ENCODE results near the gene ULBP2.

ULBP2 gene

GRCh38 chr6:149974825-149975224 lies 33.0 kb downstream of the ULBP2 start:
- DNase-seq (ENCODE audit: low read depth, low spot score), result no peak

GRCh38 chr6:149975400-149975799 lies 33.6 kb downstream of the ULBP2 start:
- H3K9ac ChIP-seq (ENCODE audit: insufficient read length, low read depth), result no peak overlapping the region
- peaks cover 25% of the 10 kb centered on the region for H3K27me3 ChIP-seq (ENCODE audit: insufficient read depth, insufficient read length)
- H3K9me3 ChIP-seq (ENCODE audit: insufficient read depth, low read length), result no peaks in the 10 kb centered on the region
- no peaks in the 10 kb centered on the region for H3K4me1 ChIP-seq (ENCODE audit: insufficient read depth, insufficient read length)
- no peak overlapping the region for H3K4me3 ChIP-seq (ENCODE audit: insufficient read length, low read depth)
- TF ChIP-seq ZNF274 (IDR thresholded peaks at IDR 0.05; ENCODE audit: low read depth, low read length), result no peak
- no peaks in the 10 kb centered on the region for H3K36me3 ChIP-seq (ENCODE audit: insufficient read depth, insufficient read length, low read length)
- DNase-seq (ENCODE audit: low read depth, low spot score), result no peak

More at GRCh38 chr6:149974825-149975224, 33.0 kb downstream of the ULBP2 start:
- H3K9me3 ChIP-seq (ENCODE audit: insufficient read depth, low read length), result no peaks in the 10 kb centered on the region
- H3K27me3 ChIP-seq (ENCODE audit: insufficient read depth, insufficient read length), result peaks cover 29% of the 10 kb centered on the region
- no peak for TF ChIP-seq SUZ12 (IDR thresholded peaks at IDR 0.05; ENCODE audit: extremely low read depth, insufficient read depth, insufficient read length)
- TF ChIP-seq YY1 (IDR thresholded peaks at IDR 0.05; ENCODE audit: insufficient read depth, insufficient read length), result no peak
- TF ChIP-seq ZNF274 (IDR thresholded peaks at IDR 0.05; ENCODE audit: low read depth, low read length), result no peak
- H3K4me1 ChIP-seq (ENCODE audit: insufficient read depth, insufficient read length), result no peaks in the 10 kb centered on the region
- H3K9ac ChIP-seq (ENCODE audit: insufficient read length, low read depth), result no peak overlapping the region
- H3K4me3 ChIP-seq (ENCODE audit: insufficient read length, low read depth), result no peak overlapping the region
- no peaks in the 10 kb centered on the region for H3K36me3 ChIP-seq (ENCODE audit: insufficient read depth, insufficient read length, low read length)

GRCh38 chr6:149977221-149977620 lies 35.4 kb downstream of the ULBP2 start:
- no peak for TF ChIP-seq YY1 (IDR thresholded peaks at IDR 0.05; ENCODE audit: insufficient read depth, insufficient read length)
- no peak for TF ChIP-seq SUZ12 (IDR thresholded peaks at IDR 0.05; ENCODE audit: extremely low read depth, insufficient read depth, insufficient read length)
- TF ChIP-seq ZNF274 (IDR thresholded peaks at IDR 0.05; ENCODE audit: low read depth, low read length), result no peak
- H3K36me3 ChIP-seq (ENCODE audit: insufficient read depth, insufficient read length, low read length), result no peaks in the 10 kb centered on the region
- peaks cover 41% of the 10 kb centered on the region for H3K27me3 ChIP-seq (ENCODE audit: insufficient read depth, insufficient read length)
- no peaks in the 10 kb centered on the region for H3K4me1 ChIP-seq (ENCODE audit: insufficient read depth, insufficient read length)
- no peaks in the 10 kb centered on the region for H3K9me3 ChIP-seq (ENCODE audit: insufficient read depth, low read length)
- no peak overlapping the region for H3K4me3 ChIP-seq (ENCODE audit: insufficient read length, low read depth)
- no peak overlapping the region for H3K9ac ChIP-seq (ENCODE audit: insufficient read length, low read depth)
- DNase-seq (ENCODE audit: low read depth, low spot score), result no peak

GRCh38 chr6:149978610-149979009 lies 36.8 kb downstream of the ULBP2 start:
- peaks cover 54% of the 10 kb centered on the region for H3K27me3 ChIP-seq (ENCODE audit: insufficient read depth, insufficient read length)
- H3K9ac ChIP-seq (ENCODE audit: insufficient read length, low read depth), result no peak overlapping the region
- no peak for DNase-seq (ENCODE audit: low read depth, low spot score)
- H3K9me3 ChIP-seq (ENCODE audit: insufficient read depth, low read length), result no peaks in the 10 kb centered on the region
- no peaks in the 10 kb centered on the region for H3K36me3 ChIP-seq (ENCODE audit: insufficient read depth, insufficient read length, low read length)
- no peak for TF ChIP-seq YY1 (IDR thresholded peaks at IDR 0.05; ENCODE audit: insufficient read depth, insufficient read length)
- H3K4me1 ChIP-seq (ENCODE audit: insufficient read depth, insufficient read length), result no peaks in the 10 kb centered on the region
- H3K4me3 ChIP-seq (ENCODE audit: insufficient read length, low read depth), result no peak overlapping the region

GRCh38 chr6:149979293-149979692 lies 37.5 kb downstream of the ULBP2 start:
- Histone ChIP-seq H3K9me3 (ENCODE audit: insufficient read depth, low read length) (no peaks in the 10 kb centered on the region), H3K27me3 (ENCODE audit: insufficient read depth, insufficient read length) (peaks cover 51% of the 10 kb centered on the region), H3K4me3 (ENCODE audit: insufficient read length, low read depth) (no peak overlapping the region), H3K9ac (ENCODE audit: insufficient read length, low read depth) (no peak overlapping the region), H3K36me3 (ENCODE audit: insufficient read depth, insufficient read length, low read length) (no peaks in the 10 kb centered on the region), H3K4me1 (ENCODE audit: insufficient read depth, insufficient read length) (no peaks in the 10 kb centered on the region)
- no peak for DNase-seq (ENCODE audit: low read depth, low spot score)
- no peak for TF ChIP-seq YY1 (IDR thresholded peaks at IDR 0.05; ENCODE audit: insufficient read depth, insufficient read length)
- TF ChIP-seq SUZ12 (IDR thresholded peaks at IDR 0.05; ENCODE audit: extremely low read depth, insufficient read depth, insufficient read length), result no peak
- TF ChIP-seq ZNF274 (IDR thresholded peaks at IDR 0.05; ENCODE audit: low read depth, low read length), result no peak

GRCh38 chr6:149983145-149983544 lies 41.3 kb downstream of the ULBP2 start:
- Histone ChIP-seq H3K9me3 (ENCODE audit: insufficient read depth, low read length) (peaks cover 5% of the 10 kb centered on the region; the same call in 1 of the 2 replicates), H3K27me3 (ENCODE audit: insufficient read depth, insufficient read length) (peaks cover 78% of the 10 kb centered on the region), H3K36me3 (ENCODE audit: insufficient read depth, insufficient read length, low read length) (no peaks in the 10 kb centered on the region), H3K4me3 (ENCODE audit: insufficient read length, low read depth) (no peak overlapping the region), H3K4me1 (ENCODE audit: insufficient read depth, insufficient read length) (no peaks in the 10 kb centered on the region), H3K9ac (ENCODE audit: insufficient read length, low read depth) (no peak overlapping the region)
- DNase-seq (ENCODE audit: low read depth, low spot score), result no peak
- no peak for TF ChIP-seq SUZ12 (IDR thresholded peaks at IDR 0.05; ENCODE audit: extremely low read depth, insufficient read depth, insufficient read length)
- no peak for TF ChIP-seq ZNF274 (IDR thresholded peaks at IDR 0.05; ENCODE audit: low read depth, low read length)
- TF ChIP-seq YY1 (IDR thresholded peaks at IDR 0.05; ENCODE audit: insufficient read depth, insufficient read length), result no peak

GRCh38 chr6:149984773-149985172 lies 43.0 kb downstream of the ULBP2 start:
- H3K27me3 ChIP-seq (ENCODE audit: insufficient read depth, insufficient read length), result peaks cover 83% of the 10 kb centered on the region

GRCh38 chr6:149985481-149985937 lies 43.7 kb downstream of the ULBP2 start:
- no peaks in the 10 kb centered on the region for H3K36me3 ChIP-seq (ENCODE audit: insufficient read depth, insufficient read length, low read length)
- H3K4me1 ChIP-seq (ENCODE audit: insufficient read depth, insufficient read length), result peaks cover 2% of the 10 kb centered on the region
- H3K4me3 ChIP-seq (ENCODE audit: insufficient read length, low read depth), result no peak overlapping the region
- no peak for DNase-seq (ENCODE audit: low read depth, low spot score)
- peaks cover 5% of the 10 kb centered on the region; the same call in 1 of the 2 replicates for H3K9me3 ChIP-seq (ENCODE audit: insufficient read depth, low read length)
- H3K27me3 ChIP-seq (ENCODE audit: insufficient read depth, insufficient read length), result peaks cover 91% of the 10 kb centered on the region
- TF ChIP-seq ZNF274 (IDR thresholded peaks at IDR 0.05; ENCODE audit: low read depth, low read length) (no peak), YY1 (IDR thresholded peaks at IDR 0.05; ENCODE audit: insufficient read depth, insufficient read length) (no peak), SUZ12 (IDR thresholded peaks at IDR 0.05; ENCODE audit: extremely low read depth, insufficient read depth, insufficient read length) (no peak)
- no peak overlapping the region for H3K9ac ChIP-seq (ENCODE audit: insufficient read length, low read depth)

More at GRCh38 chr6:149984773-149985172, 43.0 kb downstream of the ULBP2 start:
- H3K9ac ChIP-seq (ENCODE audit: insufficient read length, low read depth), result no peak overlapping the region
- H3K36me3 ChIP-seq (ENCODE audit: insufficient read depth, insufficient read length, low read length), result no peaks in the 10 kb centered on the region
- peaks cover 5% of the 10 kb centered on the region; the same call in 1 of the 2 replicates for H3K9me3 ChIP-seq (ENCODE audit: insufficient read depth, low read length)
- no peak overlapping the region for H3K4me3 ChIP-seq (ENCODE audit: insufficient read length, low read depth)
- no peak for DNase-seq (ENCODE audit: low read depth, low spot score)
- peaks cover 2% of the 10 kb centered on the region for H3K4me1 ChIP-seq (ENCODE audit: insufficient read depth, insufficient read length)
- TF ChIP-seq YY1 (IDR thresholded peaks at IDR 0.05; ENCODE audit: insufficient read depth, insufficient read length) (no peak), ZNF274 (IDR thresholded peaks at IDR 0.05; ENCODE audit: low read depth, low read length) (no peak), SUZ12 (IDR thresholded peaks at IDR 0.05; ENCODE audit: extremely low read depth, insufficient read depth, insufficient read length) (no peak)

Data from NT2/D1 (cell line).